H1 (cell line): ENCODE data around the gene TBCB. TPM values are rescaled to one million over a fixed set of nuclear protein-coding genes. Genes with fewer than 3 reads are reported as not detected.
A peak's percentile ranks its signal among the peaks of the same experiment; 100 is the strongest.

Experiments used
- CTCF ChIA-PET: fragments of 300-600 bp; sonication (Branson Sonifier 250); formaldehyde crosslinking; loops from one replicate; lab custom pipeline; 2021; ENCODE audit not compliant: partially characterized antibody; lab: Charles Lee
- POLR2A ChIA-PET: fragments of 300-600 bp; sonication (Branson Sonifier 250); formaldehyde crosslinking; loops from one replicate; lab custom pipeline; 2021; ENCODE audit warnings: inconsistent platforms; ENCODE audit not compliant: partially characterized antibody; lab: Charles Lee
- DNase-seq, 2 experiments: peaks; one replicate each; pipeline versions ENCODE4 v3.0.0 to v3.0.0-alpha.2; 2010 to 2022; ENCODE audit warnings: low spot score in 2 of 2, low read depth in 1 of 2, mixed read lengths in 1 of 2
- FAIRE-seq: peaks from 2 replicates; lab custom pipeline; 2011; peaks lifted over from hg19 to GRCh38; lab: Jason Lieb, UNC
- H2AFZ ChIP-seq: 2 replicates; pipeline ENCODE4 v1.8.1; 2012; ENCODE audit warnings: low read length, inconsistent platforms
- H2AK5ac ChIP-seq: 2 replicates; pipeline ENCODE4 v1.6.1; 2013; ENCODE audit warnings: low read depth, low read length
- H2BK120ac ChIP-seq: replicated peaks from 2 replicates; pipeline ENCODE3; 2013; ENCODE audit warnings: low read depth, low read length, inconsistent platforms
- H2BK12ac ChIP-seq: 2 replicates; pipeline ENCODE4 v1.6.1; 2013; ENCODE audit warnings: low read depth, low read length
- H2BK15ac ChIP-seq: 2 replicates; pipeline ENCODE4 v1.6.1; 2013; ENCODE audit warnings: low read length
- H2BK20ac ChIP-seq: 2 replicates; pipeline ENCODE4 v1.6.1; 2013; ENCODE audit warnings: low read length
- H2BK5ac ChIP-seq: 2 replicates; pipeline ENCODE4 v1.6.1; 2013; ENCODE audit warnings: low read depth, low read length
- H3K14ac ChIP-seq: 2 replicates; pipeline ENCODE4 v1.6.1; 2013; ENCODE audit warnings: inconsistent platforms; ENCODE audit not compliant: insufficient read length
- H3K18ac ChIP-seq: 2 replicates; pipeline ENCODE4 v1.6.1; 2013; ENCODE audit warnings: low read length; ENCODE audit errors: extremely low read depth
- H3K23ac ChIP-seq: 2 replicates; pipeline ENCODE4 v1.6.1; 2013; ENCODE audit warnings: inconsistent platforms; ENCODE audit not compliant: insufficient read length
- H3K23me2 ChIP-seq: 2 replicates; pipeline ENCODE4 v1.6.1; 2013; ENCODE audit warnings: low read depth, low read length
- H3K27ac ChIP-seq: 2 replicates; pipeline ENCODE4 v1.6.1; 2011; ENCODE audit warnings: low read depth, low read length, inconsistent platforms
- H3K27me3 ChIP-seq, 4 experiments: replicated peaks in 1 of 4; 1 replicate in 1 of 4; 2 replicates in 3 of 4; pipeline versions ENCODE4 v1.6.1 to v1.8.1; 2011 to 2013; ENCODE audit warnings: low read length in 3 of 4, mild to moderate bottlenecking in 3 of 4, inconsistent platforms in 2 of 4, mixed read lengths in 2 of 4, moderate library complexity in 1 of 4; ENCODE audit not compliant: control insufficient read depth in 3 of 4, insufficient read depth in 3 of 4; ENCODE audit errors: extremely low read depth in 1 of 4
- H3K36me3 ChIP-seq, 4 experiments: 2 replicates each; pipeline versions ENCODE4 v1.6.1 to v1.8.1; 2011 to 2013; ENCODE audit warnings: mild to moderate bottlenecking in 4 of 4, low read length in 3 of 4, moderate library complexity in 2 of 4, control low read depth in 1 of 4, inconsistent platforms in 1 of 4; ENCODE audit not compliant: insufficient read depth in 4 of 4, control insufficient read depth in 2 of 4
- H3K4ac ChIP-seq: replicated peaks from 2 replicates; pipeline ENCODE3; 2013; ENCODE audit warnings: low read length, low read depth, mixed read lengths, inconsistent platforms; ENCODE audit not compliant: insufficient read length
- H3K4me1 ChIP-seq, 4 experiments: replicated peaks in 1 of 4; 1 replicate in 1 of 4; 2 replicates in 3 of 4; pipeline versions ENCODE4 v1.6.1 to v1.8.1; 2011 to 2013; ENCODE audit warnings: low read length in 3 of 4, inconsistent platforms in 2 of 4, mixed read lengths in 1 of 4; ENCODE audit not compliant: insufficient read depth in 4 of 4, control insufficient read depth in 3 of 4
- H3K4me2 ChIP-seq, 2 experiments: 2 replicates each; pipeline versions ENCODE4 v1.6.1 to v1.8.1; 2011 to 2013; ENCODE audit warnings: low read depth in 2 of 2, low read length in 2 of 2, control low read depth in 1 of 2, inconsistent platforms in 1 of 2, mild to moderate bottlenecking in 1 of 2; ENCODE audit not compliant: insufficient read depth in 1 of 2
- H3K4me3 ChIP-seq, 4 experiments: fragments of 200-600, 300-600 bp in 1 of 4; sonication (generic), shearing (Covaris generic), sonication (Bioruptor Twin) in 1 of 4; 2 replicates each; pipeline versions ENCODE4 v1.5.1 to v1.8.1; 2011 to 2016; ENCODE audit warnings: low read length in 4 of 4, low read depth in 3 of 4, control low read depth in 2 of 4, inconsistent platforms in 2 of 4, mild to moderate bottlenecking in 2 of 4, mixed read lengths in 1 of 4, moderate library complexity in 1 of 4; ENCODE audit not compliant: insufficient read depth in 2 of 4; ENCODE audit errors: extremely low read depth in 1 of 4
- H3K56ac ChIP-seq: replicated peaks from 2 replicates; pipeline ENCODE3; 2013; ENCODE audit warnings: low read depth, mild to moderate bottlenecking, mixed read lengths, low read length, inconsistent platforms; ENCODE audit not compliant: insufficient read length
- H3K79me1 ChIP-seq: 2 replicates; pipeline ENCODE4 v1.6.1; 2013; ENCODE audit warnings: low read depth, low read length, control low read depth
- H3K79me2 ChIP-seq, 2 experiments: 2 replicates each; pipeline versions ENCODE4 v1.6.1 to v1.8.1; 2012 to 2013; ENCODE audit warnings: low read length in 2 of 2, mild to moderate bottlenecking in 2 of 2, inconsistent platforms in 1 of 2; ENCODE audit not compliant: insufficient read depth in 2 of 2, control insufficient read depth in 1 of 2
- H3K9ac ChIP-seq, 4 experiments: replicated peaks in 1 of 4; 1 replicate in 1 of 4; 2 replicates in 3 of 4; pipeline versions ENCODE4 v1.6.1 to v1.8.1; 2011 to 2013; ENCODE audit warnings: low read depth in 3 of 4, low read length in 3 of 4, control low read depth in 2 of 4, mild to moderate bottlenecking in 2 of 4, moderate library complexity in 2 of 4, inconsistent platforms in 1 of 4; ENCODE audit errors: extremely low read depth in 1 of 4
- H3K9me3 ChIP-seq, 2 experiments: 2 replicates each; pipeline versions ENCODE4 v1.6.1 to v1.8.1; 2012 to 2013; ENCODE audit warnings: mild to moderate bottlenecking in 2 of 2, moderate library complexity in 2 of 2, control low read depth in 1 of 2, inconsistent platforms in 1 of 2, low read depth in 1 of 2, low read length in 1 of 2, mixed read lengths in 1 of 2; ENCODE audit not compliant: insufficient read depth in 2 of 2
- H4K20me1 ChIP-seq, 2 experiments: replicated peaks in 1 of 2; 2 replicates each; pipeline versions ENCODE3 to v1.8.1; 2011 to 2013; ENCODE audit warnings: inconsistent platforms in 2 of 2, low read length in 2 of 2, mild to moderate bottlenecking in 1 of 2; ENCODE audit not compliant: insufficient read depth in 2 of 2, control insufficient read depth in 1 of 2
- H4K5ac ChIP-seq: 2 replicates; pipeline ENCODE4 v1.6.1; 2013; ENCODE audit warnings: low read length, low read depth, mixed read lengths, inconsistent platforms; ENCODE audit not compliant: insufficient read length
- H4K8ac ChIP-seq: 2 replicates; pipeline ENCODE4 v1.8.0; 2013; ENCODE audit warnings: mild to moderate bottlenecking, moderate library complexity, low read length, inconsistent platforms; ENCODE audit not compliant: insufficient read depth; ENCODE audit errors: extremely low read depth
- H4K91ac ChIP-seq: replicated peaks from 2 replicates; pipeline ENCODE3; 2013; ENCODE audit warnings: low read length, mixed read lengths, inconsistent platforms; ENCODE audit not compliant: insufficient read length
- CREB1 ChIP-seq: IDR thresholded peaks from 2 replicates; pipeline ENCODE4 v1.6.1; 2012; ENCODE audit warnings: inconsistent platforms
- KDM4A ChIP-seq: IDR thresholded peaks from one replicate; pipeline ENCODE4 v1.7.1; 2012; ENCODE audit warnings: low read depth, mild to moderate bottlenecking, moderate library complexity, low read length, inconsistent platforms; ENCODE audit not compliant: severe bottlenecking
- SIN3A ChIP-seq, 2 experiments: IDR thresholded peaks in 1 of 2; conservative IDR thresholded peaks in 1 of 2; 2 replicates each; pipeline ENCODE4 v1.6.1; 2011 to 2012; ENCODE audit warnings: low read length in 2 of 2, improper control_type of control experiment in 1 of 2, low read depth in 1 of 2, mild to moderate bottlenecking in 1 of 2
- WGBS, 2 experiments: shearing (Covaris generic) in 1 of 2; methylation state at CpG; one replicate each; pipeline versions ENCODE4 v1.1.6 to v1.1.7; 2013 to 2015; ENCODE audit warnings: low lambda C conversion rate in 2 of 2, mixed read lengths in 2 of 2, inconsistent platforms in 1 of 2, low coverage in 1 of 2, missing lambda C conversion rate in 1 of 2; ENCODE audit not compliant: insufficient replicate concordance in 2 of 2, insufficient coverage in 1 of 2, insufficient read length in 1 of 2; ENCODE audit errors: extremely low coverage in 1 of 2, missing lambda C conversion rate in 1 of 2; 5-methylcytosine and 5-hydroxymethylcytosine counted together
- polyA plus RNA-seq, 7 experiments: library from polyadenylated mRNA; depleted of rRNA in 3 of 7; stranded (reverse) in 5 of 7; unstranded in 2 of 7; fragments of >200 nt in 5 of 7; fragments of 200-250 nt in 2 of 7; gene quantifications; 1 replicate in 5 of 7; 2 replicates in 1 of 7; 4 replicates in 1 of 7; pipeline versions ENCODE4 v1.2.1 to v1.2.3, GENCODE V29; 2011 to 2013; ENCODE audit warnings: missing spikeins in 2 of 7, mixed read lengths in 2 of 7
- total RNA-seq: library from RNA; stranded (reverse); fragmentation: NEBNext Ultra II Directional; extraction: Animal tissue kit (Norgen Biotek cat#: 25700); gene quantifications from 2 replicates; pipeline ENCODE4 v1.2.1, GENCODE V29; 2021

The TBCB gene
- total and polyA plus RNA-seq, 2 of the 8 experiments (the other 6 are each of a cell fraction or from before 2014, with no cell fraction given): 153 to 286 TPM

DNA sequence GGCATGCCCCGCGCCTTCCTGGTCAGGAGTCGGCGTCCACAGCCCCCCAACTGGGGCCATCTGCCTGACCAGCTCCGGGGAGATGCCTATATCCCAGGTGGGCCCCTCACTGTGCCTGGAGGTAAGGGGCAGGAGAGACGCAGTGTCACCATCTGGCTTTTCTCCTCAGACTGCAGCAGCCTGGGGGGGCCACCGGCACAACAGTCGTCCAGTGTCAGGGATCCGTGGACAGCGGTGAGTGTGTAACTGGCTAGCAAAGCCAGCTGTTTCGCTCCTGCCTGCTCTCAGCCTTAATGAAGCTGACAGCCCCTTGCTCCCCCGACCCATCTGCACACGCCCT, 4.1 kb upstream of the TBCB start:
- Histone ChIP-seq H4K8ac (no peak overlapping the region), H3K4me1 (peaks cover 8 to 24% (median 20%) of the 10 kb centered on the region in 4 experiments), H2BK12ac (no peak overlapping the region), H4K91ac (no peak overlapping the region), H3K14ac (no peak overlapping the region), H4K5ac (no peak overlapping the region), H3K56ac (no peak overlapping the region), H3K9ac (no peak overlapping the region), H2BK120ac (no peak overlapping the region), H3K23ac (no peak overlapping the region), H3K79me1 (peaks cover 7% of the 10 kb centered on the region), H3K4ac (no peak overlapping the region), H4K20me1 (peaks cover 0 to 4% of the 10 kb centered on the region in 2 experiments), H3K79me2 (peaks cover 0 to 2% of the 10 kb centered on the region in 2 experiments; a peak in 1 of 4 replicates), H2AK5ac (no peak overlapping the region), H2AFZ (no peak overlapping the region), H2BK15ac (no peak overlapping the region), H2BK5ac (peak overlapping the region; percentile 39; the same call in 1 of the 2 replicates), H3K4me2 (peak overlapping the region; percentile 28 to 36; a peak in 2 of 4 replicates), H3K18ac (no peak overlapping the region), H3K9me3 (no peaks in the 10 kb centered on the region), H3K23me2 (peaks cover 10% of the 10 kb centered on the region), H3K4me3 (no peak overlapping the region; a peak in 1 of 8 replicates), H3K27ac (no peak overlapping the region), H2BK20ac (no peak overlapping the region), H3K27me3 (no peaks in the 10 kb centered on the region), H3K36me3 (peaks cover 2 to 12% (median 6%) of the 10 kb centered on the region in 4 experiments; a peak in 5 of 8 replicates)
- no peak for DNase-seq
- no peak for FAIRE-seq
- ChIA-PET CTCF (interaction anchor here (0.8 to 0.9 kb wide), 3 partner anchors 16 to 57 kb away, joined by 3 read pairs; no protein-coding TSS in a partner anchor), POLR2A (interaction anchor here (0.6 to 1.7 kb wide), 10 partner anchors 8 to 462 kb away, joined by 3 to 7 read pairs (median 4); partner anchors contain the start of genes THAP8, WDR62, ZNF146 and ZNF529)
- TF ChIP-seq KDM4A: peak; percentile 9
- TF ChIP-seq SIN3A (conservative IDR thresholded peaks at IDR 0.05 in 1 of 2, IDR thresholded peaks at IDR 0.05 in 1 of 2; ENCODE audit: low read depth in 1 of 2, low read length in 2 of 2): peak in 1 of 2 experiments; percentile 20; a peak in 1 of 4 replicates
- no peak for TF ChIP-seq CREB1
- 73% methylated on average over 13 of the region's 13 CpGs; no CpG with 5 or more reads in 1 of the 2 experiments for WGBS, 2 experiments
